GM23338 (cell line): ENCODE results near the gene CEBPB. TPM values are rescaled to one million over a fixed set of nuclear protein-coding genes. Genes with fewer than 3 reads are reported as not detected.

ENCODE experiments used
- ATAC-seq: fragments of 200-7000 bp; cut with Tn5 transposase; 3 replicates; pipeline ENCODE4 v1.9.1; 2020
- DNase-seq: peaks from one replicate; pipeline ENCODE4 v3.0.0-alpha.2; 2015; ENCODE audit warnings: low spot score
- H2AFZ ChIP-seq: fragments of 200-600 bp; sonication (generic); 2 replicates; pipeline ENCODE4 v1.8.0; 2016; ENCODE audit warnings: antibody characterized with exemption, mild to moderate bottlenecking, moderate library complexity
- H3F3A ChIP-seq: fragments of 200-600 bp; sonication (generic); replicated peaks from 2 replicates; pipeline ENCODE4 v1.8.0; 2017; ENCODE audit warnings: antibody characterized with exemption, mixed run types, low read depth
- H3K27ac ChIP-seq: fragments of 200-600 bp; sonication (generic); 2 replicates; pipeline ENCODE4 v1.6.1; 2016; ENCODE audit warnings: low read depth
- H3K27me3 ChIP-seq: fragments of 200-600 bp; sonication (generic); 2 replicates; pipeline ENCODE4 v1.8.0; 2016; ENCODE audit warnings: mild to moderate bottlenecking, mixed run types, moderate library complexity; ENCODE audit not compliant: insufficient read depth
- H3K36me3 ChIP-seq: fragments of 200-600 bp; sonication (generic); 2 replicates; pipeline ENCODE4 v1.8.0; 2016; ENCODE audit warnings: mild to moderate bottlenecking; ENCODE audit not compliant: insufficient read depth
- H3K4me1 ChIP-seq: fragments of 200-600 bp; sonication (generic); 2 replicates; pipeline ENCODE4 v1.8.0; 2016; ENCODE audit warnings: mild to moderate bottlenecking, moderate library complexity; ENCODE audit not compliant: insufficient read depth
- H3K4me2 ChIP-seq: fragments of 200-600 bp; sonication (generic); 2 replicates; pipeline ENCODE4 v1.7.1; 2017; ENCODE audit warnings: mixed run types
- H3K4me3 ChIP-seq: fragments of 200-600 bp; sonication (generic); 2 replicates; pipeline ENCODE4 v1.6.1; 2016; ENCODE audit warnings: mixed run types
- H3K79me2 ChIP-seq: fragments of 200-600 bp; sonication (generic); replicated peaks from 2 replicates; pipeline ENCODE4 v1.8.0; 2017; ENCODE audit warnings: mild to moderate bottlenecking; ENCODE audit not compliant: insufficient read depth
- H3K9me2 ChIP-seq: fragments of 200-600 bp; sonication (generic); 2 replicates; pipeline ENCODE4 v1.8.0; 2017; ENCODE audit not compliant: insufficient read depth
- H4K20me1 ChIP-seq: fragments of 200-600 bp; sonication (generic); replicated peaks from 2 replicates; pipeline ENCODE4 v1.8.0; 2017; ENCODE audit warnings: mild to moderate bottlenecking; ENCODE audit not compliant: insufficient read depth
- H3K27ac Mint-ChIP-seq: 2 replicates; pipeline ENCODE4 v1.8.0; 2020; ENCODE audit warnings: inconsistent platforms, mild to moderate bottlenecking, moderate library complexity, mixed read lengths
- H3K27me3 Mint-ChIP-seq: 3 replicates; pipeline ENCODE4 v1.8.0; 2022; ENCODE audit warnings: low read depth, mild to moderate bottlenecking, moderate library complexity, mixed read lengths, inconsistent platforms; ENCODE audit not compliant: insufficient read depth, poor library complexity
- H3K36me3 Mint-ChIP-seq: 3 replicates; pipeline ENCODE4 v1.8.0; 2021; ENCODE audit warnings: low read depth, mild to moderate bottlenecking, inconsistent platforms, moderate library complexity, mixed read lengths
- H3K4me1 Mint-ChIP-seq: 3 replicates; pipeline ENCODE4 v1.8.0; 2020; ENCODE audit warnings: mild to moderate bottlenecking, inconsistent platforms, mixed read lengths
- H3K4me3 Mint-ChIP-seq: 3 replicates; pipeline ENCODE4 v1.8.0; 2021; ENCODE audit warnings: moderate library complexity, mild to moderate bottlenecking, inconsistent platforms, mixed read lengths
- H3K9me3 Mint-ChIP-seq: 3 replicates; pipeline ENCODE4 v1.8.0; 2020; ENCODE audit warnings: moderate library complexity, mild to moderate bottlenecking, inconsistent platforms, mixed read lengths
- CREB1 ChIP-seq: fragments of 250-450 bp; sonication (Bioruptor Pico); IDR thresholded peaks from 2 replicates; pipeline ENCODE4 v1.5.0; 2020; ENCODE audit warnings: low read depth, mild to moderate bottlenecking, moderate library complexity
- ETS1 ChIP-seq: IDR thresholded peaks from 2 replicates; pipeline ENCODE4 v1.6.1; 2016; ENCODE audit warnings: antibody characterized with exemption
- NANOG ChIP-seq: IDR thresholded peaks from 2 replicates; pipeline ENCODE4 v1.6.1; 2016; ENCODE audit warnings: antibody characterized with exemption, borderline replicate concordance
- POLR2AphosphoS5 ChIP-seq: IDR thresholded peaks from 2 replicates; pipeline ENCODE4 v1.6.1; 2016; ENCODE audit warnings: antibody characterized with exemption, low read depth
- REST ChIP-seq: IDR thresholded peaks from one replicate; pipeline ENCODE4 v1.6.1; 2018; ENCODE audit warnings: antibody characterized with exemption; ENCODE audit not compliant: unreplicated experiment
- STAT1 ChIP-seq: IDR thresholded peaks from one replicate; pipeline ENCODE4 v1.6.1; 2016; ENCODE audit warnings: antibody characterized with exemption; ENCODE audit not compliant: unreplicated experiment
- ZNF114 ChIP-seq: fragments of 250-450 bp; sonication (Bioruptor Pico); IDR thresholded peaks from 2 replicates; pipeline ENCODE4 v1.5.0; 2020; ENCODE audit warnings: mild to moderate bottlenecking, moderate library complexity
- ZNF331 ChIP-seq: fragments of 250-450 bp; sonication (Bioruptor Pico); IDR thresholded peaks from 2 replicates; pipeline ENCODE4 v1.5.0; 2020; ENCODE audit warnings: low read depth, mild to moderate bottlenecking, moderate library complexity
- ZNF462 ChIP-seq: fragments of 250-450 bp; sonication (Bioruptor Pico); IDR thresholded peaks from 2 replicates; pipeline ENCODE4 v1.5.0; 2020; ENCODE audit warnings: mild to moderate bottlenecking, moderate library complexity
- polyA plus RNA-seq: library from polyadenylated mRNA; unstranded; fragments of >200 nt; fragmentation: Nextera tagmentation; extraction: Ambion mirVana; gene quantifications from 2 replicates; pipeline ENCODE4 v1.2.1, GENCODE V29; 2016
- total RNA-seq: library from RNA; depleted of rRNA; stranded (reverse); fragments of >200 nt; shearing (Covaris generic); gene quantifications from 2 replicates; pipeline ENCODE4 v1.2.3, GENCODE V29; 2014

CEBPB gene
- total and polyA plus RNA-seq, 2 experiments from 2014 or later = 20.6 to 25.4 TPM

- TF ChIP-seq ZNF462 (CRISPR knock-in tag) (no peak), ZNF331 (no peak), ZNF114 (CRISPR knock-in tag) (no peak), POLR2AphosphoS5 (no peak), CREB1 (CRISPR knock-in tag) (no peak)
These were observed 26.7 kb downstream of the CEBPB start (continued) for GRCh38 chr20:50217207-50217949.

GRCh38 chr20:50218987-50219435 is 28.4 kb downstream of the CEBPB start:
- no peaks in the 10 kb centered on the region for H3K4me1 ChIP-seq
- H3K9me3 Mint-ChIP-seq = no peaks in the 10 kb centered on the region
- no peaks in the 10 kb centered on the region for H3K79me2 ChIP-seq
- no peaks in the 10 kb centered on the region for H3F3A ChIP-seq
- H4K20me1 ChIP-seq = no peaks in the 10 kb centered on the region
- no peak overlapping the region for H3K4me2 ChIP-seq
- no peak overlapping the region for H3K4me3 Mint-ChIP-seq
- no peak overlapping the region for H3K4me3 ChIP-seq
- no peaks in the 10 kb centered on the region for H3K36me3 ChIP-seq
- no peaks in the 10 kb centered on the region for H3K9me2 ChIP-seq
- ATAC-seq (no peak), DNase-seq (no peak)
- H3K27ac ChIP-seq = no peak overlapping the region
- H3K27me3 Mint-ChIP-seq = peaks cover 11% of the 10 kb centered on the region
- no peak overlapping the region for H3K27ac Mint-ChIP-seq
- peaks cover 11% of the 10 kb centered on the region for H3K4me1 Mint-ChIP-seq
- no peak overlapping the region for H2AFZ ChIP-seq
- TF ChIP-seq POLR2AphosphoS5 = no peak
- TF ChIP-seq ETS1 = no peak
- TF ChIP-seq ZNF114 (CRISPR knock-in tag) = no peak
- TF ChIP-seq STAT1 = no peak
- TF ChIP-seq NANOG = no peak
- TF ChIP-seq REST = no peak
- no peak for TF ChIP-seq CREB1 (CRISPR knock-in tag)
- no peaks in the 10 kb centered on the region for H3K36me3 Mint-ChIP-seq
- H3K27me3 ChIP-seq = no peaks in the 10 kb centered on the region
